GM12878 (cell line): ENCODE data around the gene GIMAP1. TPM values are rescaled to one million over a fixed set of nuclear protein-coding genes. Genes with fewer than 3 reads are reported as not detected.

Source experiments
- CBX5 ChIP-seq: sonication (generic); IDR thresholded peaks from 2 replicates; pipeline ENCODE4 v1.6.1; 2016; ENCODE audit warnings: low read depth, moderate library complexity, mild to moderate bottlenecking, inconsistent platforms
- EED ChIP-seq: sonication (generic); IDR thresholded peaks from 2 replicates; pipeline ENCODE4 v1.6.1; 2016; ENCODE audit warnings: antibody characterized with exemption, low read depth
- HCFC1 ChIP-seq: fragments of 150-350 bp; IDR thresholded peaks from 2 replicates; pipeline ENCODE4 v1.6.1; 2014; ENCODE audit warnings: low read length
- IKZF1 ChIP-seq: fragments of 450-650 bp; conservative IDR thresholded peaks from 2 replicates; pipeline ENCODE4 v1.6.1; 2017; ENCODE audit warnings: antibody characterized with exemption, mild to moderate bottlenecking
- IKZF2 ChIP-seq, 2 experiments: fragments of 450-650 bp; IDR thresholded peaks; 2 replicates each; pipeline ENCODE4 v1.6.1; 2017; ENCODE audit warnings: mild to moderate bottlenecking in 2 of 2, moderate library complexity in 2 of 2
- MTA2 ChIP-seq: fragments of 450-650 bp; IDR thresholded peaks from 2 replicates; pipeline ENCODE4 v1.6.1; 2016; ENCODE audit warnings: low read depth, mild to moderate bottlenecking, moderate library complexity
- MYB ChIP-seq: fragments of 150-350 bp; IDR thresholded peaks from 2 replicates; pipeline ENCODE4 v1.6.1; 2014; ENCODE audit warnings: mild to moderate bottlenecking, low read depth, low read length, borderline replicate concordance
- NR2F1 ChIP-seq: fragments of 450-650 bp; conservative IDR thresholded peaks from 2 replicates; pipeline ENCODE4 v1.6.1; 2017; ENCODE audit warnings: mild to moderate bottlenecking
- NRF1 ChIP-seq: conservative IDR thresholded peaks from 2 replicates; pipeline ENCODE4 v1.6.1; 2011; ENCODE audit warnings: mild to moderate bottlenecking, low read depth, low read length, improper control_type of control experiment
- POLR2AphosphoS2 ChIP-seq: IDR thresholded peaks from 2 replicates; pipeline ENCODE4 v1.6.1; 2011; ENCODE audit warnings: low read depth, mild to moderate bottlenecking, low read length, improper control_type of control experiment, moderate library complexity
- POU2F2 ChIP-seq: IDR thresholded peaks from 3 replicates; pipeline ENCODE4 v1.6.1; 2011; ENCODE audit warnings: low read depth, mild to moderate bottlenecking, low read length, borderline replicate concordance
- SIN3A ChIP-seq: IDR thresholded peaks from 2 replicates; pipeline ENCODE4 v1.6.1; 2012; ENCODE audit warnings: low read depth, low read length, improper control_type of control experiment
- SRF ChIP-seq, 2 experiments: IDR thresholded peaks; 2 replicates each; pipeline ENCODE4 v1.6.1; 2011; ENCODE audit warnings: low read depth in 2 of 2, low read length in 2 of 2, mild to moderate bottlenecking in 1 of 2, moderate library complexity in 1 of 2
- ZNF622 ChIP-seq: fragments of 450-650 bp; IDR thresholded peaks from 2 replicates; pipeline ENCODE4 v1.6.1; 2017; ENCODE audit warnings: mild to moderate bottlenecking, inconsistent platforms
- polyA plus RNA-seq, 11 experiments: library from polyadenylated mRNA; depleted of rRNA in 4 of 11; unstranded in 6 of 11; stranded (reverse) in 5 of 11; fragments of >200 nt; fragmentation: Nextera tagmentation in 4 of 11; fragmentation: Illumina TruSeq in 1 of 11; extraction: Ambion mirVana in 4 of 11; extraction: Trizol in 1 of 11; gene quantifications; 1 replicate in 1 of 11; 2 replicates in 10 of 11; pipeline versions ENCODE4 v1.2.1 to v1.2.3, GENCODE V29; 2011 to 2016; ENCODE audit warnings: inconsistent platforms in 2 of 11, missing spikeins in 2 of 11, low read depth in 1 of 11
- total RNA-seq, 4 experiments: library from RNA; depleted of rRNA in 3 of 4; stranded (reverse); fragments of >200 nt in 3 of 4; fragmentation: Illumina TruSeq in 1 of 4; extraction: Trizol in 1 of 4; gene quantifications; 2 replicates each; pipeline versions ENCODE4 v1.2.1 to v1.2.3, GENCODE V29; 2013 to 2021
- TF ChIP-seq, protein P1 (sequence below): fragments of 450-650 bp; formaldehyde crosslinking; IDR thresholded peaks from 2 replicates; pipeline ENCODE4 v1.5.0; 2022; ENCODE audit warnings: mild to moderate bottlenecking, missing genetic modification characterization
- TF ChIP-seq, protein P2 (sequence below), 3 experiments: IDR thresholded peaks in 2 of 3; conservative IDR thresholded peaks in 1 of 3; 2 replicates each; pipeline ENCODE4 v1.5.1; 2011; ENCODE audit warnings: low read depth in 3 of 3, low read length in 3 of 3, mild to moderate bottlenecking in 3 of 3, control low read depth in 2 of 3, moderate library complexity in 2 of 3, inconsistent platforms in 1 of 3, mixed read lengths in 1 of 3; ENCODE audit not compliant: control insufficient read depth in 2 of 3, insufficient read depth in 1 of 3; ENCODE audit errors: extremely low read depth in 1 of 3
- TF ChIP-seq, protein P3 (sequence below): IDR thresholded peaks from 2 replicates; pipeline ENCODE4 v1.6.1; 2011; ENCODE audit warnings: borderline replicate concordance, low read depth, mild to moderate bottlenecking, moderate library complexity, mixed read lengths, low read length; ENCODE audit not compliant: insufficient read depth; ENCODE audit errors: extremely low read length
- TF ChIP-seq, protein P4 (sequence below): IDR thresholded peaks from 2 replicates; pipeline ENCODE4 v1.6.1; 2011; ENCODE audit warnings: low read depth, low read length, improper control_type of control experiment, borderline replicate concordance
- TF ChIP-seq, protein P5 (sequence below): fragments of 450-650 bp; IDR thresholded peaks from 2 replicates; pipeline ENCODE4 v1.6.1; 2017; ENCODE audit warnings: mild to moderate bottlenecking, low read depth, inconsistent platforms; ENCODE audit not compliant: poor library complexity, severe bottlenecking

Gene GIMAP1
- total and polyA plus RNA-seq, 10 of the 15 experiments (the other 5 are each of a cell fraction or from before 2014, with no cell fraction given): 0.16 to 1.9 (median 1.1) TPM

DNA sequence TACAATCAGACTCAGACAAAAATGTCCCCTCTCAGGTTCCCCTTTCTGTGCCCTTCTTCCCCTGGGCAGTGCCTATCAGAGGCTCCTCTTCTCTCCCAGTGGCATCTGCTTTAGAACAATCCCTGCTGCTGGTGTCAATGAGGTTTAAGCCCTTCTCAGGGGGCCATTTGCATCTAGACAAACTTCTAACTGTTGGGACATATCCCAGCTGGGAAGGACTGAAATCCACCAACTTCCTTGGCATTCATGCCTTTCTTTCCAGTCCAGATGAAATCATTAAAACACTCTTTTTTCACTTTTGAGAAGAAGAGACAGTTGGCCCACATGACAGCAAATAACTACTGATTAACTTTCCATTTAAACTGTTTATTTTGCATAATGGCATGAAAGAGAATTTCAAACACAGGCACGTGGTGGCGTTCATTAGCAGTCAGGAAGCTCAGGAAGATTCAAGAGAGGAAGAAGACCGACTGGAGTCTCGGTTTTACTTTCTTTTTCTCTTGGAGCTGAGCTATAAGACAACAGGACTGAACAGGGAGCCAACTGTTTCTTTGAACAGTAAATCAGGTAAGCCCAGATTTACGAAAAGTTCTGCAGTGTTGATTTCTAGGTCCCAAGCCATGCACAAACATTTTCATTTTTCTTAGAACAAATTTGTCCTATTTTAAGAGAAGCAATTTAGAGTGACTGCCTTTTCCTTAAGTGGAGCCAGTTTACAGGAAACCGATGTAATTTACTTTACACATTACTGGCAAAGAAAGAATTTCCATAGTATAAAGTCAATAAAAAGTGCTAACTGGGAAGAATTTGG, 31.0 kb upstream of the GIMAP1 start, which contains the start of gene GIMAP2 (continued):
- TF ChIP-seq, protein P1, sequence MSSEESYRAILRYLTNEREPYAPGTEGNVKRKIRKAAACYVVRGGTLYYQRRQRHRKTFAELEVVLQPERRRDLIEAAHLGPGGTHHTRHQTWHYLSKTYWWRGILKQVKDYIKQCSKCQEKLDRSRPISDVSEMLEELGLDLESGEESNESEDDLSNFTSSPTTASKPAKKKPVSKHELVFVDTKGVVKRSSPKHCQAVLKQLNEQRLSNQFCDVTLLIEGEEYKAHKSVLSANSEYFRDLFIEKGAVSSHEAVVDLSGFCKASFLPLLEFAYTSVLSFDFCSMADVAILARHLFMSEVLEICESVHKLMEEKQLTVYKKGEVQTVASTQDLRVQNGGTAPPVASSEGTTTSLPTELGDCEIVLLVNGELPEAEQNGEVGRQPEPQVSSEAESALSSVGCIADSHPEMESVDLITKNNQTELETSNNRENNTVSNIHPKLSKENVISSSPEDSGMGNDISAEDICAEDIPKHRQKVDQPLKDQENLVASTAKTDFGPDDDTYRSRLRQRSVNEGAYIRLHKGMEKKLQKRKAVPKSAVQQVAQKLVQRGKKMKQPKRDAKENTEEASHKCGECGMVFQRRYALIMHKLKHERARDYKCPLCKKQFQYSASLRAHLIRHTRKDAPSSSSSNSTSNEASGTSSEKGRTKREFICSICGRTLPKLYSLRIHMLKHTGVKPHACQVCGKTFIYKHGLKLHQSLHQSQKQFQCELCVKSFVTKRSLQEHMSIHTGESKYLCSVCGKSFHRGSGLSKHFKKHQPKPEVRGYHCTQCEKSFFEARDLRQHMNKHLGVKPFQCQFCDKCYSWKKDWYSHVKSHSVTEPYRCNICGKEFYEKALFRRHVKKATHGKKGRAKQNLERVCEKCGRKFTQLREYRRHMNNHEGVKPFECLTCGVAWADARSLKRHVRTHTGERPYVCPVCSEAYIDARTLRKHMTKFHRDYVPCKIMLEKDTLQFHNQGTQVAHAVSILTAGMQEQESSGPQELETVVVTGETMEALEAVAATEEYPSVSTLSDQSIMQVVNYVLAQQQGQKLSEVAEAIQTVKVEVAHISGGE (CRISPR knock-in tag): no peak
- TF ChIP-seq, protein P2, sequence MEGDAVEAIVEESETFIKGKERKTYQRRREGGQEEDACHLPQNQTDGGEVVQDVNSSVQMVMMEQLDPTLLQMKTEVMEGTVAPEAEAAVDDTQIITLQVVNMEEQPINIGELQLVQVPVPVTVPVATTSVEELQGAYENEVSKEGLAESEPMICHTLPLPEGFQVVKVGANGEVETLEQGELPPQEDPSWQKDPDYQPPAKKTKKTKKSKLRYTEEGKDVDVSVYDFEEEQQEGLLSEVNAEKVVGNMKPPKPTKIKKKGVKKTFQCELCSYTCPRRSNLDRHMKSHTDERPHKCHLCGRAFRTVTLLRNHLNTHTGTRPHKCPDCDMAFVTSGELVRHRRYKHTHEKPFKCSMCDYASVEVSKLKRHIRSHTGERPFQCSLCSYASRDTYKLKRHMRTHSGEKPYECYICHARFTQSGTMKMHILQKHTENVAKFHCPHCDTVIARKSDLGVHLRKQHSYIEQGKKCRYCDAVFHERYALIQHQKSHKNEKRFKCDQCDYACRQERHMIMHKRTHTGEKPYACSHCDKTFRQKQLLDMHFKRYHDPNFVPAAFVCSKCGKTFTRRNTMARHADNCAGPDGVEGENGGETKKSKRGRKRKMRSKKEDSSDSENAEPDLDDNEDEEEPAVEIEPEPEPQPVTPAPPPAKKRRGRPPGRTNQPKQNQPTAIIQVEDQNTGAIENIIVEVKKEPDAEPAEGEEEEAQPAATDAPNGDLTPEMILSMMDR (IDR thresholded peaks at IDR 0.05 in 2 of 3, conservative IDR thresholded peaks at IDR 0.05 in 1 of 3; ENCODE audit: control insufficient read depth in 2 of 3, extremely low read depth in 1 of 3, insufficient read depth in 1 of 3, low read depth in 3 of 3, low read length in 3 of 3): peak in 1 of 3 experiments; percentile 7; a peak in 1 of 6 replicates
- TF ChIP-seq IKZF2 (IDR thresholded peaks at IDR 0.05): peak; percentile 81 to 82
- TF ChIP-seq POLR2AphosphoS2: no peak
- TF ChIP-seq IKZF1: peak; percentile 75; the same call in 1 of the 2 replicates
- TF ChIP-seq MTA2: peak; percentile 49; the same call in 1 of the 2 replicates
- peak; percentile 66; the same call in 1 of the 3 replicates for TF ChIP-seq POU2F2
- no peak for TF ChIP-seq SRF (IDR thresholded peaks at IDR 0.05; ENCODE audit: low read depth in 2 of 2, low read length in 2 of 2)
- peak; percentile 65 for TF ChIP-seq EED
- TF ChIP-seq, protein P3, sequence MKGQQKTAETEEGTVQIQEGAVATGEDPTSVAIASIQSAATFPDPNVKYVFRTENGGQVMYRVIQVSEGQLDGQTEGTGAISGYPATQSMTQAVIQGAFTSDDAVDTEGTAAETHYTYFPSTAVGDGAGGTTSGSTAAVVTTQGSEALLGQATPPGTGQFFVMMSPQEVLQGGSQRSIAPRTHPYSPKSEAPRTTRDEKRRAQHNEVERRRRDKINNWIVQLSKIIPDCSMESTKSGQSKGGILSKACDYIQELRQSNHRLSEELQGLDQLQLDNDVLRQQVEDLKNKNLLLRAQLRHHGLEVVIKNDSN: peak; percentile 39
- TF ChIP-seq, protein P4, sequence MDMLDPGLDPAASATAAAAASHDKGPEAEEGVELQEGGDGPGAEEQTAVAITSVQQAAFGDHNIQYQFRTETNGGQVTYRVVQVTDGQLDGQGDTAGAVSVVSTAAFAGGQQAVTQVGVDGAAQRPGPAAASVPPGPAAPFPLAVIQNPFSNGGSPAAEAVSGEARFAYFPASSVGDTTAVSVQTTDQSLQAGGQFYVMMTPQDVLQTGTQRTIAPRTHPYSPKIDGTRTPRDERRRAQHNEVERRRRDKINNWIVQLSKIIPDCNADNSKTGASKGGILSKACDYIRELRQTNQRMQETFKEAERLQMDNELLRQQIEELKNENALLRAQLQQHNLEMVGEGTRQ: peak; percentile 67
- 0 out of 2 replicates have a peak, but pooled peaks have one; percentile 54 for TF ChIP-seq SIN3A
- TF ChIP-seq, protein P5, sequence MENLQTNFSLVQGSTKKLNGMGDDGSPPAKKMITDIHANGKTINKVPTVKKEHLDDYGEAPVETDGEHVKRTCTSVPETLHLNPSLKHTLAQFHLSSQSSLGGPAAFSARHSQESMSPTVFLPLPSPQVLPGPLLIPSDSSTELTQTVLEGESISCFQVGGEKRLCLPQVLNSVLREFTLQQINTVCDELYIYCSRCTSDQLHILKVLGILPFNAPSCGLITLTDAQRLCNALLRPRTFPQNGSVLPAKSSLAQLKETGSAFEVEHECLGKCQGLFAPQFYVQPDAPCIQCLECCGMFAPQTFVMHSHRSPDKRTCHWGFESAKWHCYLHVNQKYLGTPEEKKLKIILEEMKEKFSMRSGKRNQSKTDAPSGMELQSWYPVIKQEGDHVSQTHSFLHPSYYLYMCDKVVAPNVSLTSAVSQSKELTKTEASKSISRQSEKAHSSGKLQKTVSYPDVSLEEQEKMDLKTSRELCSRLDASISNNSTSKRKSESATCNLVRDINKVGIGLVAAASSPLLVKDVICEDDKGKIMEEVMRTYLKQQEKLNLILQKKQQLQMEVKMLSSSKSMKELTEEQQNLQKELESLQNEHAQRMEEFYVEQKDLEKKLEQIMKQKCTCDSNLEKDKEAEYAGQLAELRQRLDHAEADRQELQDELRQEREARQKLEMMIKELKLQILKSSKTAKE: no peak
- TF ChIP-seq CBX5: peak; percentile 86; the same call in 1 of the 2 replicates
- no peak for TF ChIP-seq MYB
- TF ChIP-seq NRF1: no peak
- TF ChIP-seq ZNF622: no peak
- TF ChIP-seq NR2F1: no peak
- no peak for TF ChIP-seq HCFC1
